IPS-NIHi11 (cell line): ENCODE data around the gene EP300.
"Not testable (repeated sequence)": the region's sequence is repeated elsewhere in the genome, so short reads cannot be mapped to it uniquely, and the experiment has no call there.

Experiments
- DNase-seq: peaks from one replicate; pipeline ENCODE4 v3.0.0; 2012; ENCODE audit warnings: mixed read lengths, low spot score

The EP300 gene

DNA sequence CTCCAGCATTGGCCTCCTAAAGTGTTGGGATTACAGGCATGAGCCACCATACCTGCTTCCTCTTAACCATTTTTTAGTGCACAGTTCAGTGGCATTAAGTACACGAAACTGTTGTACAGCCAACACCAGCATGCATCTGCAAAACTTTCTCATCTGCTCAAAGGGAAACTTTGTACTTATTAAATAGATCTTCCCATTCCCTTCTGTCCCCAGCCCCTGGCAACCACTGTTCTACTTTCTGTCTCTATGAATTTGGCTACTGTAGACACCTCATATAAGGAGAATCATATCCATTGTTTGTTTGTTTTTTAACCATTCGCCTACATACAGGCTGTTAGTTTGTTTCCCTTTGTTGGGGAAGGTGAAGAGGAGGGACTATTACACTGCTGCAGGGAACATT is 6.5 kb upstream of the EP300 start:
- DNase-seq, result no peak

DNA sequence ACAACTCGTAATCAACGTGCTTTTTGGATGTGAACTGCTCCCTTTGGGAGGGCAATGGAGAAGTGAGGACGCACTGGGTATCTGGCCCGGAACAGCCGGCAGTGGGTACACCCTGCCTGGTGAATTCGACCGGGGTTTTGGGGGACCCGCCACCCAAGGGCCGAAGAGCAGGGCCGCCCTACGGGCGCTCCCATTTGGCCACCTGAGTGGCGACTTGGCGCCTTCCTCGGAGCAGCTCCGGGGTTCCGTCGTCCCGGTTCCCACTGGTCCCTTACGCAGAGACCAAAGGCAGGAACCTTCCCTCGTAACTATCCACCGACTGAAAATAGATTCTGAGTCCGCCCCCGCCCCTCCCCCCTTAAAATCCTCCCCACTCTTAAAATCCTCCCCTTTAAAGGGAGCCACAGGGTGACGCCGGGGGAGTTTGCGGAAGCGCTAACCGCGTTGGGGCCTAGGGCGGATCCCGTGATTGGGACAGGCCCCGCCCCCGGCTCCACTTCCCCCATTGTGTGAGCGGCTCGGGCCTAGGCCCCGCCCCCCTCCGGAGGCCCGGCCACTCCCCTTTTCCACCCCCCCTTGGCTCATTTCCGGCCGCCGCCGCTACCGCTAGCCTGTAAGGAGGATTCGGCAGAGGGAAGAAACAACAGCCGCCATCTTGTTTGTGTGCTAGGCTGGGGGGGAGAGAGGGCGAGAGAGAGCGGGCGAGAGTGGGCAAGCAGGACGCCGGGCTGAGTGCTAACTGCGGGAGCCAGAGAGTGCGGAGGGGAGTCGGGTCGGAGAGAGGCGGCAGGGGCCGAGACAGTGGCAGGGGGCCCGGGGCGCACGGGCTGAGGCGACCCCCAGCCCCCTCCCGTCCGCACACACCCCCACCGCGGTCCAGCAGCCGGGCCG is 1.0 kb upstream of the EP300 start:
- peak; percentile 97 for DNase-seq

DNA sequence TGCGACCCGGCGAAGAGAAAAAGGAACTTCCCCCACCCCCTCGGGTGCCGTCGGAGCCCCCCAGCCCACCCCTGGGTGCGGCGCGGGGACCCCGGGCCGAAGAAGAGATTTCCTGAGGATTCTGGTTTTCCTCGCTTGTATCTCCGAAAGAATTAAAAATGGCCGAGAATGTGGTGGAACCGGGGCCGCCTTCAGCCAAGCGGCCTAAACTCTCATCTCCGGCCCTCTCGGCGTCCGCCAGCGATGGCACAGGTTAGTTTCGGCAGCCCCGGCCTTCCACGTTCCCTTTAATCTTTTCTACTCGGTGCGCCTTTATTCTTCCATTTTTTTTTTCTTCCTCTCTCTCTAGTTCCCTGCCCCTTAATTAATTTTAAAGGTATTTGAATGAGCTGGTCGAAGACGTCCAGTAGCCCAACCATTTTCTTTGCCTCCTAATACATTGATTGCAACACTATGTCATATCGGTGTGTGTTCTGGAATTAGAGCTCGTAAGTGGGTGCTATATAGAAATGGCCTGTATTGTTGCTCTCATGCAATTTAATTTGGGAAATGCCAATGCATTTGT is 537 bp downstream of the EP300 start:
- peak; percentile 28 for DNase-seq

DNA sequence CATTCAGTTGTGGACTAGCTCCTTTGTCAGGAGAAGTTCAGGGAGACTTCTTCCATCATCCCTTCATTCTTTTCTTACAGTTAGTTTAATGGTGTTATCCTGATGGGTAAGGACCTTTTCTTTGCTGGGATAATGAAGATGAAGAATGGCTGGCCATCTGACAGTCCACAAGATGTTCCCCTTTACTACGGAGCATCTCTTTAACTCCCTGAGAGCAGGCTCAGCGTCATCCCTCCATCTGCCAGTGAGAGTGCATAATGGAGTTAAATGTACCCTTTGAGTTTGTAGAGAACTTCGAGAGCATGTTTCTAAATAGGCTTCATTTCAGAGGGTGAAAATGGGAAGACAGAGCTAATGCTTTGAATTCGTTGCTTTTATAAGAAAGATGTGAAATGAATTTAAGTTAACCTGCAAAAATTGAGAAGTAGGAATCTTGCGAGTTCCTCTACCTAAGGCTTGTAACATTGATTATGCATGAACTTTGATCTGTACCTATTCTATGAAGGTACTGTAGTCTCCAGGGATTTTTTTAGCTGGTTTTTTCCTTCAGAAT is 1.7 kb downstream of the EP300 start:
- no peak for DNase-seq

DNA sequence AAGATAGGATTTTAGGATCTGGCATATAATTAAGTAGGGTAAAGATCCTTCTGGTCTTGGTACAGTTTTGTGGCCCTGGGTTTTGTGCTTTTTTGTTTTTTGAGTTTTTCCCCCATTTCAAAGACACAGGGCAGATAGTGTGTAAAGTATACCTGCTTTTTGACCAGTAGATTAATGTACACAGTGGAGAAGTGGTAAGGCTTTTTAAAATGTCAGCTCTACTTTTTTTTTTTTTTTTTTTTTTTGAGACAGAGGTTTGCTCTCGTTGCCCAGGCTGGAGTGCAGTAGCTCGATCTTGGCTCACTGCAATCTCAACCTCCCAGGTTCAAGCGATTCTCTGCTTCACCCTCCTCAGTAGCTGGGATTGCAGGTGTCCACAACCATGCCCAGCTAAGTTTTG is 4.0 kb downstream of the EP300 start:
- DNase-seq, result no peak

DNA sequence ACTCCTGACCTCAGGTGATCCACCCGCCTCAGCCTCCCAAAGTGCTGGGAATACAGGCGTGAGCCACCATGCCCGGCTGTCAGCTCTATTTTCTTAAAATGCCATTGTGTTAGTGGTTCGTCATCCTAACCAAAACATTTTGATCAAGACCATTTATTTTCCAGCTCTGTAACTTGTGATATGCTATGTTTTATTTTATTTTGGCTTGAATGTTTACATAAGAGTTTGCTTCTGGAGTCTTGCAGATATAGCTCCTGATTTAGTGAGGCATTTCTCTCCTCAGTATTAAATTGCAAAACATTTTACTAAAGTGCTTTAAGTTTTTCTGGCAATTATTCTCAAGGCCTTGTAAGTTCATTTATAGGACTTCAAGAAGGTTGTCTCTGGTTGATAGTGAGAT is 4.4 kb downstream of the EP300 start:
- no peak for DNase-seq

DNA sequence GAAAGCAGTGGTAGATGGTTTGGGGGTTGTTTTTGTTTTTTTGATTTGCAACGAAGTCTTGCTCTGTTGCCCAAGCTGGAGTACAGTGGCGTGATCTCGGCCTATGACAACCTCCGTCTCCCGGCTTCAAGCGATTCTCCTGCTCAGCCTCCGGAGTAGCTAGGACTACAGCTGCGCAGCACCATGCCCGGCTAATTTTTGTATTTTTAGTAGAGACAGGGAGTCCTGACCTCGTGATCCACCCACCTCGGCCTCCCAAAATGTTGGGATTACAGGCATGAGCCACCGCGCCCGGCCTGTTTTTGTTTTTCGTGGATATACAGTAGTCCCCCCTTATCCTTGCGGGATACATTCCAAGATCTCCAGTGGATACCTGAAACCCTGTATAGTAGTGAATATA is 6.6 kb downstream of the EP300 start:
- no peak for DNase-seq

DNA sequence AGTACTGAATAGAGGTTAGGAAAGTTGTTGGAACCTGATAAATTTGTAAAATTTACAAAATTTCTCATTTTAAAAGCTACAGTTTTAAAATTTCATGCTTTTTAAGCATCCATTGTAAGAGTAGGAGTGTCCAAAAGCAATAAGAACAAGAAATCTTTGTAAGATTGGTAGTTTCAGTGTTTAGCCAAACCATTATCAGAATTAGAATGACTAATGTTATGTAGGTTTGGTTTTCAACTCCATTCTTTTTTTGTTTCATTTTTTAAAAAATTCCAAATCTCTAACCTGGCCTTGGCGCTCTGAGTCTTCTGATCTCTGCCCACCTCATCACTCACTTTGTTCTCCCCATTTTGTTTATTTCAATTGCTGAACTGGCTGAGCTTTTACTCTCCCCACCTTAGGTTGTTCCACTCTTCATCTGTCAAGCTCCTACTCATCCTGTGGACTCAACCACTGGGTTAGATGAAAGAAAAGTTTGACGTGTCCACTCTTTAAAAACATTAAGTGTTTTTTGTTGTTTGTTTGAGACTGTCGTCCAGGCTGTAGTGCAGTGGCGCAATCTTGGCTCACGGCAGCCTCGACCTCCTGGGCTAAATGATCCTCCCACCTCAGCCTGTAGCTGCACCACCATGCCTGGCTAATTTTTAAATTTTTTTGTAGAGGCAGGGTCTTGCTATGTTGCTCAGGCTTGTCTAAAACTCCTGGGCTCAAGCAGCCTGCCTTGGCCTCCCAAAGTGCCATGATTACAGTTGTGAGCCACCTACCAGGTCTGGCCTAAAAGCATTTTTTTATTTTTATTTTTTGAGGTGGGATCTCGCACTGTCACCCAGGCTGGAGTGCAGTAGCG is 14.0 kb downstream of the EP300 start:
- DNase-seq, result no peak

DNA sequence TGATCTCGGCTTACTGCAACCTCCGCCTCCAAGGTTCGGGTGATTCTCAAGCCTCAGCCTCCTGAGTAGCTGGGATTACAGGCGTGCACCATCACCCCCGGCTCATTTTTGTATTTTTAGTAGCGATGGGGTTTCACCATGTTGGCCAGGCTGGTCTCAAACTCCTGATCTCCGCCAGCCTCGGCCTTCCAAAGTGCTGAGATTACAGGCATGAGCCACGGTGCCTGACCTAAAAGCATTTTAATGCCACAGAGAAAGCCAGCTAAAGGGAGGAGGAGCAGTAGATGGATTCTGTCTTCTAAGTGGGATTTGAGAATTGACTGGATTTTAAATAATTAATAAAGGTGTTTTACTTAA is 14.6 kb downstream of the EP300 start:
- DNase-seq, result not testable (repeated sequence)

DNA sequence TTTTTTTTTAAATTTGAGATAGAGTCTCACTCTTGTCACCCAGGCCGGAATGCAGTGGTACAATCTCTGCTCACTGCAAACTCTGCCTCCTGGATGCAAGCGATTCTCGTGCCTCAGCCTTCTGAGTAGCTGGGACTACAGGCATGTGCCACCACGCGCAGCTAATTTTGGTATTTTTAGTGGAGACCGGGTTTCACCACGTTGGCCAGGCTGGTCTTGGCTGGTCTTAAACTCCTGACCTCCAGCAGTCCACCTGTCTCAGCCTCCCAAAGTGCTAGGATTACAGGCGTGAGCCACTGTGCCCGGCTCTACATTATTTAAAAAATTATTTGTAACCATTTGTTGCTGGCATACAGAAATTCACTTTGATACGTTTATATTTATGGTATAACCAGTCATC is 18.6 kb downstream of the EP300 start:
- DNase-seq, result no peak

DNA sequence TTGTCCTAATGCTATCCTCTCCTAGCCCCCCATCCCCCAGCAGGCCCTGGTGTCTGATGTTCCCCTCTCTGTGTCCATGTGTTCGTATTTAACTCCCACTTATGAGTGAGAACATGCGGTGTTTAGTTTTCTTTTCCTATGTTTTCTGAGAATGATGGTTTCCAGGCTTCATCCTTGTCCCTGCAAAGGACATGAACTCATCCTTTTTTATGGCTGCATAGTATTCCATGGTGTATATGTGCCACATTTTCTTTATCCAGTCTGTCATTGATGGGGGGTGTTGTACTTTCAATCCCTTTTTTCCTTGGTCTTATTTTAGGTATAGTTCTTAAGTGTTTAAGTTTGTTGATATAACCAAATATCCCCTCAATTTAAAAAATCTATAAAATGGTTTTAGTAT is 23.9 kb downstream of the EP300 start:
- DNase-seq, result no peak

DNA sequence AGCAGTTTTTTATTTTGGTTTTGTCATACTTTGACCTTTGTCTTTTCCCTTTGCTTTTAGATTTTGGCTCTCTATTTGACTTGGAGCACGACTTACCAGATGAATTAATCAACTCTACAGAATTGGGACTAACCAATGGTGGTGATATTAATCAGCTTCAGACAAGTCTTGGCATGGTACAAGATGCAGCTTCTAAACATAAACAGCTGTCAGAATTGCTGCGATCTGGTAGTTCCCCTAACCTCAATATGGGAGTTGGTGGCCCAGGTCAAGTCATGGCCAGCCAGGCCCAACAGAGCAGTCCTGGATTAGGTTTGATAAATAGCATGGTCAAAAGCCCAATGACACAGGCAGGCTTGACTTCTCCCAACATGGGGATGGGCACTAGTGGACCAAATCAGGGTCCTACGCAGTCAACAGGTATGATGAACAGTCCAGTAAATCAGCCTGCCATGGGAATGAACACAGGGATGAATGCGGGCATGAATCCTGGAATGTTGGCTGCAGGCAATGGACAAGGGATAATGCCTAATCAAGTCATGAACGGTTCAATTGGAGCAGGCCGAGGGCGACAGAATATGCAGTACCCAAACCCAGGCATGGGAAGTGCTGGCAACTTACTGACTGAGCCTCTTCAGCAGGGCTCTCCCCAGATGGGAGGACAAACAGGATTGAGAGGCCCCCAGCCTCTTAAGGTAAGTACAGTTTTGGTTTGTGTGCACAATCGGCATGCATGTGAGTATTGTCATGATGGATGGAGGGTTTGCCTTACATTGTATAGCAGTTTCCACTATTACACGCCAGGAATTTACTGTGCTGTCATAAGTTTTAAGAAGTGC is 25.0 kb downstream of the EP300 start:
- no peak for DNase-seq

DNA sequence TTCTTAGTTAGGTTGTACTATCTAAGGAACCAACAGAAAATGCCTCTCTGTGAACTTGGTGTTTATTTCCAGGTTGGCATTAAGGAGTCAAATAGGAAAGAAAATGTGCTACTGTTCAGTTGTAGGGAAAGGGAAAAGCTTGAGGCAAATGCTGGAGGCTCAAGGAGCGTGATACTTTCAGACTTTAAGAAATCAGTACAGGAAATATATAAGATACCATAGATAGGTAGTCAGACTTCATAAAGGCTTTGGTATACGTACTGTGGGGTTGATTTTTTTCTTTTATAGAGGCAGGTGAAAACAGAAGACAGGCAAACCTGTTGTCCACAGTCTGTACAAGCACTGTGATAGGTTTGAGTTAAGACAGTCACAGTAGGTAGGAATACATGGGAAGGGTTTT is 30.8 kb downstream of the EP300 start:
- DNase-seq, result no peak

DNA sequence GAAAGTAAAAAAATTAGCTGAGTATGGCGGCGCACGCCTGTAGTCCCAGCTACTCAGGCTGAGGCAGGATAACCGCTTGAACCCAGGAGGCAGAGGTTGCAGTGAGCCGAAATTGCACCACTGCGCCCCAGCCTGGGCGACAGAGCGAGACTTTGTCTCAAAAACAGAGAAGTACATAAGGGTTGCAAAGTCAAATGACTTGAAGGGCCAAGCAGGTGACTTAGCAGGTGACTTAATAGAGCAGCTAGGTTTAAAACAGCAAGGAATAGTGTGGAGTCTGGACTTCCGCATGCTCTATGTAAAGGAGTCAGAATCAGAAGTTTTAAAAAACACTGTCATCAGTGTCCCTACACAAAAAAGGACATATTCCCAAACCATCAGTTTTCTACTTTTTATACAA is 31.7 kb downstream of the EP300 start:
- no peak for DNase-seq

DNA sequence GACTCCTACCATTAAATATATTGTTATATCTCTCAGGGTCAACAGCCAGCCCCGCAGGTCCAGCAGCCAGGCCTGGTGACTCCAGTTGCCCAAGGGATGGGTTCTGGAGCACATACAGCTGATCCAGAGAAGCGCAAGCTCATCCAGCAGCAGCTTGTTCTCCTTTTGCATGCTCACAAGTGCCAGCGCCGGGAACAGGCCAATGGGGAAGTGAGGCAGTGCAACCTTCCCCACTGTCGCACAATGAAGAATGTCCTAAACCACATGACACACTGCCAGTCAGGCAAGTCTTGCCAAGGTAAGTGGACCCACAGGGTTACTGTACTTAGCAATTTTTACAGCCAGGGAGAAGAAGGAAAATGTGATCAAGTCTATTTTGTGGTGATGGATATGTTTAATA is 35.1 kb downstream of the EP300 start:
- DNase-seq, result no peak

DNA sequence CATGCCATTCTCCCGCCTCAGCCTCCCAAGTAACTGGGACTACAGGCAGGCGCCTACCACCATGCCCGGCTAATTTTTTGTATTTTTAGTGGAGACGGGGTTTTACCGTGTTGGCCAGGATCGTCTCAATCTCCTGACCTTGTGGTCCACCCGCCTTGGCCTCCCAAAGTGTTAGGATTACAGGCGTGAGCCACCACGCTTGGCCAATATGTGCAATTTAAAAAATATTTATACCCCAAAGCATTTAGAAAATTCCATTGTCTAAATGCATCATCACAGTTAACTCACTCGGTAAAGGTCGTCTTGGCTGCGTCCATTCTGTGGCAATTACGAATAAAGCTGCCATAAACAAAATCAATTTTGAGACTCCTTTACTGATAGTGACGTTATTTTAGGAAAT is 36.2 kb downstream of the EP300 start:
- DNase-seq, result no peak

DNA sequence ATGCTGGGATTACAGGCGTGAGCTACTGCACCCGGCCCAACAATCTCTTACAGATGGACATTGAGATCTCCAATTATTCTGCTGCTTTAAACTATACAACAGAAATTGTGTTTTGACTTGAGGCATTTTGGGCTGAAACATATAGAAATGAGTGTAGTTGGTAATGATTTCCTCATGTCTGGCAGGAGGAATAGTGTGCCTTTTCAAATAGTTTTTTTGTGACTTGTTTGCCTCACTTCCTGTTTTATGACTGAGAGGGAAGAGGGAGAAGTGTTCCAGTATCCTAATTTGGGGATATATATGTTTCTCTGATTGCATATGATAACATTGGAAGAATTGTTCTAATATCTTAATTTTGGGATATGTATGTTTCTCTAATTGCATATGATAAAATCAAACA is 40.2 kb downstream of the EP300 start:
- no peak for DNase-seq

DNA sequence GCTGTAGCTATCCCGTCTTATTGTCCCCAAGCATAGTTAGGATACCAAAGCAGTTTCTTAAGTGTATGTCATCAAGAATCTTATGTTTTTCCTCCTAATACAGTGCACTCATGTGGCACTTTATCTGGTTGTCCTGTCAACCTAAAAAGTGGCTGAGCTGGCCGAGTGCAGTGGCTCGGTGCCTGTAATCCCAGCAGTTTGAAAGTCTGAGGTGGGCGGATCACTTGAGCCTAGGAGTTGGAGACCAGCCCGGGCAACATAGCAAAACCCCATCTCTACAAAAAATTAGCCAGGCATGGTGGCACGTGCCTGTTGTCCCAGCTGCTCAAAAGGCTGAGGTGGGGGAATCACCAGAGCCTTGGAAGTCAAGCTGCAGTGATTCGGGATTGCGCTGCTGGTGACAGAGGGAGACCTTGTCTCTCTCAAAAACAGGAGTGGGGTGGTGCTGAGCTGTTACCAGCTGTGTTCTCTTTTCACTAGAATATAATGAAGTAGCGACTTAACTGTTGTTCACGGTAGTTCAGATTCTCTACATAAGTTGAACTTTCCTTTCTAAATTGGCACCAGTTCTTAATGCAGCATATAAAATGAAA is 48.1 kb downstream of the EP300 start:
- DNase-seq, result no peak

DNA sequence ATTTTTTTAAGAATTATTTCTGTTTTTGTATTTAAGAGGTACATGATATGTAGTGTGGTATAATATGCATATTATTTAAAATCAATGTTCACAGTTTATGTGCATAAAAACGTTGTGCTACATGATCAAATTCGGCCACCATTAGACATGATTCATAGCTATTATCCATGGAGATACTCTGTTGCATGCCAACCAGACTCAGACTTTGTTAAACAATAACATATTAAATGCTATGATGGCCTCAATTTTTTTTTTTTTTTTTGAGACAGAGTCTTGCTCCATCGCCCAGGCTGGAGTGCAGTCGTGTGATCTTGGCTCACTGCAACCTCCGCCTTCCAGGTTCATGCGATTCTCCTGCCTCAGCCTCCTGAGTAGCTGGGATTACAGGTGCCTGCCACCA is 53.5 kb downstream of the EP300 start:
- not testable (repeated sequence) for DNase-seq

DNA sequence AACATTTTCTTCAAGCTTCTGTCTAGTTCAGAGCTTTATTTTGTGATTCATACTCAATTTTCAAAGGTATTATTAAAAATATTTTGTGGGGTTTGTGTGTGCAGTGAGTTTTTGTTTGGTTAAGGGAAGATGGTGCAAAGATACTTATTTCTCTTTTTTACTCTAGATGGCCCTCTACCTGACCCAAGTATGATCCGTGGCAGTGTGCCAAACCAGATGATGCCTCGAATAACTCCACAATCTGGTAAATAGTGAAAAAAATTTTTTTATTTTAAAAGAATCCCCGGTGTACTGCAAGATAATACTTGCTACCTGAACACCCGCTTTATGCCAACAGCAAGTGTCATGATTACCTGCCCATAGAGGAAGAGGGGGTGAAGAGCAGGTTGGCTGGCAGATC is 54.2 kb downstream of the EP300 start:
- DNase-seq, result no peak

DNA sequence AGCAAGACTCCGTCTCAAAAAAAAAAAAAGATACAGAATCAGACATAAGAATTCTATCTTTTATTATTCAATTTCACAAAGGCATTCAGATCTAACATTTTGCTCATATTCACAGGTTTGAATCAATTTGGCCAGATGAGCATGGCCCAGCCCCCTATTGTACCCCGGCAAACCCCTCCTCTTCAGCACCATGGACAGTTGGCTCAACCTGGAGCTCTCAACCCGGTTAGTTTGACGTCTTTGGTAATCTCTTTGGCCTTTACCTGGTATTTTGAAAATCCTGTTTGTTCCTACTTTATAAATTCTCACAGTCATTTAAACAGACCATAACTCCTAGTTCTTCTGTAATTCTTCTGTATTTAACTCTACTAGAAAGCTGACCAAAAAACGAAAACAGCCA is 55.3 kb downstream of the EP300 start:
- DNase-seq, result peak; percentile 49
